GM19395 (cell line): ENCODE data around the gene GFOD1.
"Not testable (repeated sequence)": the region's sequence is repeated elsewhere in the genome, so short reads cannot be mapped to it uniquely, and the experiment has no call there.

Experiments used
- ATAC-seq: cut with Tn5 transposase; IDR thresholded peaks from one replicate; pipeline ENCODE4 v1.9.1; 2021; ENCODE audit warnings: mild to moderate bottlenecking, moderate library complexity; ENCODE audit not compliant: unreplicated experiment

GFOD1 gene

DNA sequence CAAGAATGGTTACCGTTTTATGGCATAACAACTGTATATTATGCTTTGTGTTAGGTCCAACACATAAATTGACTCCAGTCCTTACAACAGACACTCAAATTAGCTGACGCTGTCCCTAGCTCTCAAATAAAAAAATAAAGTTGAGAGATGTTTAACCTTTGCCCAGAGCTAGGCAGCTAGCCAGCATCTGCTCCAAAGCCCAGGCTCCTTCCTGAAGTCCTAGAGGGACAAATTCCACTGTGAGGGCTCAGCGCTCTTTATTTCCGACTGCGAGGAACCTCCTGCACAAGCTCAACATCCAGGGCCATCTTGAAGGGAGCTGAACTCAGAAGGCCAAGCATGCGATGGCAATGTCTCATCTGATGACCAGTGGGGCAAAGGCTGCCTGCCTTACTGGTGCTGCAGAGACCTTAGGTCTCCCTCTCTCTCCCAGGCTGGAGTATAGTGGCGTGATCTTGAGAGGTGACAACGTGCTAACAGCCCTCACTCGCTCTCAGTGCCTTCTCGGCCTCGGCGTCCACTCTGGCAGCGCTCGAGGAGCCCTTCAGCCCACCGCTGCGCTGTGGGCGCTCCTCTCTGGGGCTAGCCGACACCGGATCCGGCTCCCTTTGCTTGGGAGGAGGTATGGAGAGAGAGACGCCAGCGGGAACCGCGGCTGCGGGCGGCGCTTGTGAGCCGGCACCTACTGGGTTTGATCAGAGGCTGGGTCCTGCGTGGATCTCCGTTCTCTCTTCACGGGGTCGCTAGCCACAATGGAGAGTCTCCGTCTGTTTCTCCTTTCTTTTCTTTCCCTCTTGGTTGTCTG, 24.7 kb upstream of the GFOD1 start:
- no peak for ATAC-seq

GRCh38 chr6:13511141-13511571, 23.8 kb upstream of the GFOD1 start:
- not testable (repeated sequence) for ATAC-seq

DNA sequence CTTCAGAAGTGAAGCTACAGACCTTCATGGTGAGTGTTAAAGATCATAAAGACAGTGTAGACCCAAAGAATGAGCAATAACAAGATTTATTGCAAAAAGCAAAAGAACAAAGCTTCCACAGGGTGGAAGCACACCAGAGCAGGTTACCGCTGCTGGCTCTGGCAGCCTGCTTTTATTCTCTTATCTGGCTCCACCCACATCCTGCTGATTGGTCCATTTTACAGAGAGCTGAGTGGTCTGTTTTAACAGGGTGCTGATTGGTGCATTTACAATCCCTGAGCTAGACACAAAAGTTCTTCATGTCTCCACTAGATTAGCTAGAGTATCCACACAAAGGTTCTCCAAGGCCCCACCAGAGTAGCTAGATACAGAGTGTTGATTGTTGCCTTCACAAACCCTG, 23.0 kb upstream of the GFOD1 start:
- not testable (repeated sequence) for ATAC-seq

GRCh38 chr6:13508711-13509705, 21.6 kb upstream of the GFOD1 start:
- no peak for ATAC-seq

GRCh38 chr6:13507306-13507860, 20.0 kb upstream of the GFOD1 start:
- ATAC-seq = no peak

GRCh38 chr6:13505345-13505734, 17.9 kb upstream of the GFOD1 start:
- ATAC-seq = no peak

DNA sequence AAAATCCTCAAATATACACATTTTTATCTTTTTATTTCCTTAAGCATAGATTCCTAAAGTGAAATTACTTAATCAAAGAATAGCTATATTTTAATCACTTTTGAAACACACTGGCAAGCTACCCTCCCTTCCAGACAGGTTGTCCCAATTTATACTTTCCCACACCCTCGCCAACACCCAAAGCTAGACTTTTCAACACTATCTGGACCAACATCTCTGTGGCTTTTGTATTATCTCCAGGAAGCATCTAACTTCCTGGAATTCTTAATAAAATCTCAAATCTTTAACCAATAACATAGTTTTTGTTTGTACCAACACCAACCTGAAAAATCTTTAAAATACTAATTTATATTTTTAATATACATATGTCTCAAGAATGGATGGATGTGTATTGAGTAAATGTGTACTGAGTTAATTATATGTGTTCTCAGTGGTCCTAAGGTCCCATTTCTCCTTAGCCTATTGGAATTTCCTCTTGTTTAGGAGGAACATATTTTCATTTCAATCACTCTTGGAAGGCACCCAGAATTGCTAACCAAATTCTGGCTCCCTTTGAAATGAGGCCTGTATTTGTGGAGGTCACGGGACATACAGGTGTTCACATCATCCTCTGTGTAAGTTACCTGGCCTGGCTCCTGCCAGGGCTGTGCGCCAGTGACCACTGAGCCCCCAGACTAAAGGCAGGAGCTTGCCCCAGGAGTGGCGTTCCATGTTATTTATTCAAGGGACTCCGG, 17.4 kb upstream of the GFOD1 start:
- ATAC-seq = no peak

DNA sequence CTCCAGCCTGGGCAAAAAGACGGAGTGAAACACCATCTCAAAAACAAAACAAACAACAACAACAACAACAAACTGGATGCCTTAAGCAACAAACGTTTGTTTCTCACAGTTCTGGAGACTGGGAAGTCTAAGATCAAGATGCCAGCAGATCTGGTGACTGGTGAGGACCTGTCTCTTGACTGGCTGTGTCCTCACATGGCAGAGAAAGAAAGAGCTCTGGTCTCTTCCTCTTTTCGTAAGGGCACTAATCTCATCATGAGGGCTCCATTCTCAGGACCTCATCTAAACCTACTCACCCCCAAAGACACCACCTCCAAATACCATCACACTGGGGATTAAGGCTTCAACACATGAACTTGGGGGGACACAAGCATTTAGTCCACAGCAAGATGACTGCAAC, 13.5 kb upstream of the GFOD1 start:
- ATAC-seq = no peak

- no peak for ATAC-seq
These were observed 12.9 kb upstream of the GFOD1 start for GRCh38 chr6:13500264-13500663.

- no peak for ATAC-seq
These were observed 9.3 kb upstream of the GFOD1 start for GRCh38 chr6:13496513-13497190.

GRCh38 chr6:13495818-13496217, 8.4 kb upstream of the GFOD1 start:
- no peak for ATAC-seq

GRCh38 chr6:13495112-13495776, 7.8 kb upstream of the GFOD1 start:
- ATAC-seq = no peak

GRCh38 chr6:13494137-13494536, 6.7 kb upstream of the GFOD1 start:
- no peak for ATAC-seq

DNA sequence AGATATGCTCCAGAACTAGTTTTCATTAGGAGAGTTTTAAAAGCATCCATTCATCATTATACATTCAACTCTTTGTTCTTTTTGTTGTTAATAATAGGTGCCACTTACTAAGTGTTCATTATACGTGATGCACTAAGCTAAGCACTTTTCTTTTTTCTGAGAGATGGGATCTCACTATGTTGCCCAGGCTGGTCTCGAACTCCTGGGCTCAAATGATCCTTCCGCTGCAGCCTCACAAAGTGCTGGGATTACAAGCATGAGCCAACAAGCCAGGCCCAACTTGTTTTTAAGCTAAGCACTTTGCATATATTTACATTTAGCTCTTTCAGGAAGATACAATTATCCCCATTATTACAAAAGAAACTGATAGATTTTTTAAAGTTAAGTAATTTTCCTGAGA, 5.7 kb upstream of the GFOD1 start:
- no peak for ATAC-seq

GRCh38 chr6:13492357-13492756, 5.0 kb upstream of the GFOD1 start:
- no peak for ATAC-seq

GRCh38 chr6:13491538-13491937, 4.1 kb upstream of the GFOD1 start:
- ATAC-seq = no peak

- ATAC-seq = no peak
These were observed 3.0 kb upstream of the GFOD1 start for GRCh38 chr6:13490402-13490801.

GRCh38 chr6:13488896-13489237, 1.5 kb upstream of the GFOD1 start:
- no peak for ATAC-seq

DNA sequence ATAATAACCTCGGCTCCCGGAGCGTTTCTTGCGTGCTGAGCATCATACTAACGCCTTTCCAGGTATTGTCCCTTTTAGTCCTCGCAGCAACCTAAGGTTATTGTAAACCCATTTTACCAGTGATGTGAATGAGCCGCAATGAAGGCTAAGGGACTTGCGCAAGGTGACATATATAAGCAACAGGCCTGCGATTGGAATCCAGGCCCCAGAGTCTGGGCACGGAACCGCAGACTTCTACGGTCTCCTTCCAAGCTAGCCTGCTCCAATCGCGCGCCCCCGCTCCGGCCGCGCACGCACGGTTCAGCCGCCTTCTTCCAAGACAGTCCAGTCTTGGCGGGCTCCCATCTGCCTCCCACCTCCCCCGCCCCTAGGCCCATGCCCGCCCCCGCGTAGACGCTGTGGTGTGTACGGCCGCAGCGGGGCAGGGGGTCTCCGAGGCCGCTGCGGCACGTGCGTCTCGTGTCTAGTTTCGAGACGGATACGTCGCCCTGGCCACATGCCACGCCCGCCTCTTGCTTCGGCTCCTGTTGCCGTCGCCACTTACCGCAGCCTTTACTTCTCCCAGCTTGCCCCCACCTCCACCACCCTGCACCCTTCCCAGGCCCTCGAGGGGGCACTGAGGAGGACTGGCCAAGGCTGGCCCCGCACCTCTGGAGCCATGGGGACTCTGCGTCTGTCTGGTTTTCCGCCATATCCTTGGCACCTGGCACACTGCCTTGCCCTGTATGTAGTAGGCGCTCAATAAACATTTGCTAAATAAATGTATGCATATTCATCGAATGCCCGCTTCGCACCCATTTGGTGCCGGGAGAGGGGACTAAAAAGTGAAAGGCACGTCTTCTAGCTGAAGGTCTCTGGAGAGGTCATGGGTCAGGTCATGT, 855 bp upstream of the GFOD1 start:
- no peak for ATAC-seq
